Measurements from ENCODE around the gene JPH3. TPM values are rescaled to one million over a fixed set of nuclear protein-coding genes. Genes with fewer than 3 reads are reported as not detected.

JPH3 gene
- total RNA-seq, 2 experiments from 2014 or later: not detected

DNA sequence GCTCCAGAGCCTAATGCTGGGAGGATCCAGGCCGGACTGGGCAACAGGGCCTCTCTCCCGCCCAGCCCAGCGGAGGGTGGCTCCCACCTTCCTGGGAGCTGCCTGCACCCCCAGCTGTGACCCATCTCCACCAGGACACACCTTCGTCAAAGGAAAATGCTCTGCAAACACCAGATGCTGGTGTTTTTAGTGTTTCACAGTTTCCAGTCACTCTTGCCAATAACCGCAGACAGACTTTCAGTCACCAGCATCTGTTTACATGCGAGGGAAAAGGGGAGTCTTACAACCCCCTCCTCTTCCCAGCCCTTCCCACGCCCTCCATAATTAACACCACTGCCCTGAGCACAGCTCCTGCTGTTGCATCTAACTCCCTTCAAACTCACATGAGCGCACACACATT lies 138.1 kb downstream of the JPH3 start:
- Histone ChIP-seq H3K4me3 (ENCODE audit: low read length) (no peak overlapping the region), H3K27ac (ENCODE audit: low read depth in 1 of 2, low read length in 2 of 2) (no peak overlapping the region), H3K36me3 (ENCODE audit: insufficient read depth, low read length) (peaks cover 61% of the 10 kb centered on the region), H3K9me3 (ENCODE audit: control insufficient read depth in 1 of 2, insufficient read depth in 1 of 2, low read length in 2 of 2) (no peaks in the 10 kb centered on the region), H3K27me3 (ENCODE audit: control insufficient read depth in 1 of 2, insufficient read depth in 2 of 2, low read length in 2 of 2) (no peaks in the 10 kb centered on the region), H3K4me1 (ENCODE audit: insufficient read depth, low read length) (no peaks in the 10 kb centered on the region)
- H3K36me3 Mint-ChIP-seq (ENCODE audit: low read depth): peaks cover 51% of the 10 kb centered on the region
- ChIA-PET CTCF (no interaction called here), POLR2A (no interaction called here)
- ATAC-seq (ENCODE audit: poor library complexity): no peak
- TF ChIP-seq, protein P1, sequence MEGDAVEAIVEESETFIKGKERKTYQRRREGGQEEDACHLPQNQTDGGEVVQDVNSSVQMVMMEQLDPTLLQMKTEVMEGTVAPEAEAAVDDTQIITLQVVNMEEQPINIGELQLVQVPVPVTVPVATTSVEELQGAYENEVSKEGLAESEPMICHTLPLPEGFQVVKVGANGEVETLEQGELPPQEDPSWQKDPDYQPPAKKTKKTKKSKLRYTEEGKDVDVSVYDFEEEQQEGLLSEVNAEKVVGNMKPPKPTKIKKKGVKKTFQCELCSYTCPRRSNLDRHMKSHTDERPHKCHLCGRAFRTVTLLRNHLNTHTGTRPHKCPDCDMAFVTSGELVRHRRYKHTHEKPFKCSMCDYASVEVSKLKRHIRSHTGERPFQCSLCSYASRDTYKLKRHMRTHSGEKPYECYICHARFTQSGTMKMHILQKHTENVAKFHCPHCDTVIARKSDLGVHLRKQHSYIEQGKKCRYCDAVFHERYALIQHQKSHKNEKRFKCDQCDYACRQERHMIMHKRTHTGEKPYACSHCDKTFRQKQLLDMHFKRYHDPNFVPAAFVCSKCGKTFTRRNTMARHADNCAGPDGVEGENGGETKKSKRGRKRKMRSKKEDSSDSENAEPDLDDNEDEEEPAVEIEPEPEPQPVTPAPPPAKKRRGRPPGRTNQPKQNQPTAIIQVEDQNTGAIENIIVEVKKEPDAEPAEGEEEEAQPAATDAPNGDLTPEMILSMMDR (IDR thresholded peaks at IDR 0.05): no peak
- intact Hi-C loops (cut with DNase I, micrococcal nuclease): no loop called here
- no peak overlapping the region for H3K4me3 Mint-ChIP-seq
- no peak overlapping the region for H3K27ac Mint-ChIP-seq
- no peak for DNase-seq
- no peaks in the 10 kb centered on the region for H3K27me3 Mint-ChIP-seq
- H3K9me3 Mint-ChIP-seq: no peaks in the 10 kb centered on the region
- H3K4me1 Mint-ChIP-seq (ENCODE audit: low read depth): no peaks in the 10 kb centered on the region

DNA sequence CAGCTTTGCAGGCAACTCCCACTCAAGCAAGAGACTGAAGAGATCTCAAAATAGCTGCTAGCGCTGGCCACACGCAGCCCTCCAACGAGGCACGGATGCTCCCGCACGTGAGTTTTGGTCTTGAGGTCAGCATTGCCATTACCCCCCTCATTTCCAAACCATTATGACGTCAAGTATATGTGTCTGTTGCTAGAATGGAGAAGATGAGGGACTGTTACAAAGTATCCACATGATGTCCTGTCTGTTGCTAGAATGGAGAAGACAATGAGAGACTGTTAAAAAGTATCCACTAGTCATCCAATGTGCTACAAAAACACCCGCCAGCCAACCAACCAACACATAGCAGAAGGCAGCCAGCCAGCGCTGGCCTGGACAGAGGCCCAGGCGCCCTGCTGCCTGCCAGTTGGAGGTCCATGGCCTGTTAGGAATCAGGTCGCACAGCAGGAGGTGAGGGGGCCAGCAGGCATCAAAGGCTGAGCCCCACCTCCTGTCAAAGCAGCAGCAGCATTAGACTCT lies 138.7 kb downstream of the JPH3 start:
- Mint-ChIP-seq H3K27me3 (no peaks in the 10 kb centered on the region), H3K4me1 (ENCODE audit: low read depth) (no peaks in the 10 kb centered on the region), H3K9me3 (no peaks in the 10 kb centered on the region), H3K36me3 (ENCODE audit: low read depth) (peaks cover 51% of the 10 kb centered on the region), H3K4me3 (no peak overlapping the region), H3K27ac (no peak overlapping the region)
- peaks cover 62% of the 10 kb centered on the region for H3K36me3 ChIP-seq (ENCODE audit: insufficient read depth, low read length)
- ATAC-seq (ENCODE audit: poor library complexity): no peak
- H3K27ac ChIP-seq (ENCODE audit: low read depth in 1 of 2, low read length in 2 of 2): no peak overlapping the region
- CTCF ChIA-PET: no interaction called here
- H3K27me3 ChIP-seq (ENCODE audit: control insufficient read depth in 1 of 2, insufficient read depth in 2 of 2, low read length in 2 of 2): no peaks in the 10 kb centered on the region
- no peaks in the 10 kb centered on the region for H3K4me1 ChIP-seq (ENCODE audit: insufficient read depth, low read length)
- H3K4me3 ChIP-seq (ENCODE audit: low read length): no peak overlapping the region
- no peak for DNase-seq
- intact Hi-C loops (cut with DNase I, micrococcal nuclease): no loop called here
- POLR2A ChIA-PET: no interaction called here
- TF ChIP-seq, protein P1 (IDR thresholded peaks at IDR 0.05): no peak
- H3K9me3 ChIP-seq (ENCODE audit: control insufficient read depth in 1 of 2, insufficient read depth in 1 of 2, low read length in 2 of 2): no peaks in the 10 kb centered on the region

DNA sequence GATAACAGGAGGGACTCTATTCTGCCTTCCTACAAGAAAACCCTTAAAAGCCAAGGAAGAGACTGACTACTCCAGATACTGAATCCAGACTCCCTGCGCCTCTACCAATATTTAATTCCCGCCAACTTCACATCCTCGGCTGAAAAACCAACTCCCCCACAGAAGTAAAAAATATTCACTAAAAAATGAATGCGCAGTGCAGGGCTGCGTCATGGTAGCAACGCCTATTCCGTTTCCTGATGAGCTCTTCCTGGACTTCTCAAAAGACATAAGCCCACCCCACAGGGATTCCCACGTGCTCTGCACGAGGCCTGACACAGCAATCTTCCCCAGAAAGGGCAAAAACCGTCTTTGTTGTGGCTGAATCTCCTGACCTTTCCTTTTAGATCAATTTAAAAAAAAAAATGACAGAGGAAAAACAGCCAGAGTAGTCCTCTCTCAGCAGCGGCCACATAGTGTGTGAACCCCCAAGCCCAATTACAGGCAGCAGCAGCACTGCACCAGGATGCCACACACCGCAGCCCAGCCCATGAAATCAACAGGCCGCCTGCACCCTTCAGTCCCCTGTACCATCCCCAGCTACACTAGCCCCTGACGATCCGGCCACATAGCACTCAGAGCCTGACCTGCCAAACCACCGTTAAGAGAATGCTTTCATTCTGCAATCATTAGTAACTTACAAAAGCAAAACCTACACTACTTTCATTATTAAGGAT lies 139.6 kb downstream of the JPH3 start:
- no peaks in the 10 kb centered on the region for H3K4me1 Mint-ChIP-seq (ENCODE audit: low read depth)

More for the DNA sequence above, 139.6 kb downstream of the JPH3 start:
- no peak for ATAC-seq (ENCODE audit: poor library complexity)
- H3K4me3 Mint-ChIP-seq: no peak overlapping the region
- ChIA-PET CTCF (no interaction called here), POLR2A (no interaction called here)
- Histone ChIP-seq H3K4me3 (ENCODE audit: low read length) (no peak overlapping the region), H3K4me1 (ENCODE audit: insufficient read depth, low read length) (no peaks in the 10 kb centered on the region), H3K27me3 (ENCODE audit: control insufficient read depth in 1 of 2, insufficient read depth in 2 of 2, low read length in 2 of 2) (no peaks in the 10 kb centered on the region), H3K9me3 (ENCODE audit: control insufficient read depth in 1 of 2, insufficient read depth in 1 of 2, low read length in 2 of 2) (no peaks in the 10 kb centered on the region), H3K36me3 (ENCODE audit: insufficient read depth, low read length) (peaks cover 64% of the 10 kb centered on the region), H3K27ac (ENCODE audit: low read depth in 1 of 2, low read length in 2 of 2) (no peak overlapping the region)
- H3K36me3 Mint-ChIP-seq (ENCODE audit: low read depth): peaks cover 54% of the 10 kb centered on the region
- no peak overlapping the region for H3K27ac Mint-ChIP-seq
- H3K9me3 Mint-ChIP-seq: no peaks in the 10 kb centered on the region
- intact Hi-C loops (cut with DNase I, micrococcal nuclease): no loop called here
- DNase-seq: no peak
- TF ChIP-seq, protein P1 (IDR thresholded peaks at IDR 0.05): no peak
- no peaks in the 10 kb centered on the region for H3K27me3 Mint-ChIP-seq

Measured in CD4-positive, alpha-beta T cell (primary cell).